Stimulated activated naive CD8-positive, alpha-beta T cell treated with anti-CD3 and anti-CD28 coated beads, Interleukin-15, Interleukin-2, amounts not matched to agents 100 ng/mL and 50 ng/mL, for 24 hours (primary cell): ENCODE measurements around the gene OCA2.
"Not testable (repeated sequence)": the region's sequence is repeated elsewhere in the genome, so short reads cannot be mapped to it uniquely, and the experiment has no call there.

ENCODE experiments used
- H3K27ac Mint-ChIP-seq: one replicate; pipeline ENCODE4 v1.8.0; 2021; ENCODE audit warnings: mild to moderate bottlenecking, mixed read lengths
- H3K27me3 Mint-ChIP-seq: one replicate; pipeline ENCODE4 v1.8.0; 2021; ENCODE audit warnings: mixed read lengths
- H3K36me3 Mint-ChIP-seq: one replicate; pipeline ENCODE4 v1.8.0; 2021; ENCODE audit warnings: low read depth, mixed read lengths
- H3K4me1 Mint-ChIP-seq: one replicate; pipeline ENCODE4 v1.8.0; 2021; ENCODE audit warnings: low read depth, mixed read lengths
- H3K4me3 Mint-ChIP-seq: one replicate; pipeline ENCODE4 v1.8.0; 2021; ENCODE audit warnings: mild to moderate bottlenecking, mixed read lengths
- H3K9me3 Mint-ChIP-seq: one replicate; pipeline ENCODE4 v1.8.0; 2021; ENCODE audit warnings: mixed read lengths

Gene OCA2

DNA sequence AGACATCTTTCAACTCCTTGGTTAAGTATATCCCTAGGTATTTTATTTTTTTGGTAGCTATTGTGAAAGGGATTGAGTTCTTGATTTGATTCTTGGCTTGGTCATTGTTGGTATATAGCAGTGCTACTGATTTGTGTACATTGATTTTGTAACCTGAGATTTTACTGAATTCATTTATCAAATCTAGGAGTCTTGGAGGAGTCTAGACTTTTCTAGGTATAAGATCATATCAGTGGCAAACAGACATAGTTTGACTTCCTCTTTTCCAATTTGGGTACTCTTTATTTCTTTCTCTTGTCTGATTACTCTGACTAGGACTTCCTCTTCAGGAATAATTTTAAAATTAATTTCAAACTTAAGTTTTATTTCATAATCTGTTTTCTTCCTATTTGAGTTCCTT, 125.2 kb downstream of the OCA2 start:
- Mint-ChIP-seq H3K27ac (no peak overlapping the region), H3K4me3 (no peak overlapping the region), H3K36me3 (no peaks in the 10 kb centered on the region), H3K4me1 (peaks cover 3% of the 10 kb centered on the region), H3K27me3 (no peaks in the 10 kb centered on the region), H3K9me3 (peaks cover 3% of the 10 kb centered on the region)

DNA sequence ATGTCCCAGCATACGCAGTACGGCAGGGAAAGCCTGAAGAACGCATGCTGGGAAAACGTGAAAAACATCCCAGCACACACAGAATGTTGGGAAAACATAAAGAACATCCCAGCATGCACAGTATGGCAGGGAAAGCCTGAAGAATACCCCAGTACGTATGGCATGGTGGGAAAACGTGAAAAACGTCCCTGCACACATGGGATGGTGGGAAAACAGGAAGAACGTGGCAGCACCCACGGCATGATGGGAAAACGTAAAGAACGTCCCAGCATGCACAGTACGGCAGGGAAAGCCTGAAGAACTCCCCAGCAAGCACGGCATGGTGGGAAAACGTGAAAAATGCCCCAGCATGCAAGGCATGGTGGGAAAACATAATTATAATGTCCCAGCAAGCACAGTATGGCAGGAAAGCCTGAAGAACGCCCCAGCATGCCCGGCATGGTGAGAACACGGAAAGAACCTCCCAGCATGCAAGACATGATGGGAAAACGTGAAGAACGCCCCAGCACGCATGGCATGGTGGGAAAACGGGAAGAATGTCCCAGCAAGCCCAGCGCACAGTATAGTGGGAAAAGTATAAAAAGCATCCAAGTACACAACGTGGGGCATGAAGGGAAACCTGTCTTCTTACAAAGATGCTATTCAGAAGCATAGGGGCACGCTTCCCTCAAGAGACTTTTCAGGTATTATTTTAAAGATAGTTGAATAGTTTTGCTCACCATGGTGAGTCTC, 128.3 kb downstream of the OCA2 start:
- Mint-ChIP-seq H3K36me3 (no peaks in the 10 kb centered on the region), H3K27me3 (no peaks in the 10 kb centered on the region), H3K4me1 (peaks cover 3% of the 10 kb centered on the region), H3K4me3 (no peak overlapping the region), H3K9me3 (peaks cover 3% of the 10 kb centered on the region), H3K27ac (no peak overlapping the region)

DNA sequence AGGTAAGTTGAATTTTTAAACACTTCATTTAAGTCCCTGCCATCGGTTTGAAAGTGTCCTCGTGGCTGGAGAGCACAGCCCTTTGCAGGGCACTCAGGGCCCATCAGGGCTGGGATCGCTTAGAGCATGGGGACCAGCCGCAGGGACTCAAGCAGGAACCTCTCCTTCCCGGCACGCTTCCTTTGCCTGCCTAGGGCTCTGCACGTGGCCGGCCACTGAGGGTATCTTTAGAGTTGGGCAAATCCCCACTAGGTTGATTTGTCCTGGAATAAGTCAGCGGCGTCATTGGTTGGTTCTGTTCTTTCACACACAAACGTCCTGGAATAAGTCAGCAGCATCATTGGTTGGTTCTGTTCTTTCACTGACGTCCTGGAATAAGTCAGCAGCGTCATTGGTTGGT, 131.6 kb downstream of the OCA2 start:
- H3K4me1 Mint-ChIP-seq = no peaks in the 10 kb centered on the region
- H3K27ac Mint-ChIP-seq = no peak overlapping the region
- H3K4me3 Mint-ChIP-seq = no peak overlapping the region
- H3K9me3 Mint-ChIP-seq = no peaks in the 10 kb centered on the region
- no peaks in the 10 kb centered on the region for H3K27me3 Mint-ChIP-seq
- no peaks in the 10 kb centered on the region for H3K36me3 Mint-ChIP-seq

DNA sequence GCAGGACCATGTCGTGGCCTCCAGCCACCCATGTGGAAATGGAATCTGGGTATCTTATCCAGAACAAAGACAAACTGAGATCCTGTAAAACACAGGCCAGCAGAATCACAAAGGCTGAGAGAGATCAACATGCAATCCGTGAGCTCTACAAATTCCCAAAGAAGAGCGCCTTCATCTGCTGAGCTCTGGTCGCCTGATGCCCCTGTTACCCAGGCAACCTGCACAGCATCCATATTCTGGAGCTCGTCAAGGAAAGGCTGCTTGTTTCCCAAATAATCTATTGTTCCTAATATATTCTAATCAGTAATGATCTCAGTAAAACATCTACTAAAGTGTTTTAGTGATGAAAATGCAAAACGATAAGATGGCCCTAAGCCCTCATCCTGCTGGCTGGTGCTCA, 133.6 kb downstream of the OCA2 start:
- Mint-ChIP-seq H3K9me3 (peaks cover 3% of the 10 kb centered on the region), H3K27me3 (no peaks in the 10 kb centered on the region), H3K27ac (no peak overlapping the region), H3K4me3 (no peak overlapping the region), H3K36me3 (no peaks in the 10 kb centered on the region), H3K4me1 (no peaks in the 10 kb centered on the region)

GRCh38 chr15:27961801-27962200, 137.3 kb downstream of the OCA2 start:
- H3K4me1 Mint-ChIP-seq = peaks cover 4% of the 10 kb centered on the region
- H3K27ac Mint-ChIP-seq = no peak overlapping the region
- no peaks in the 10 kb centered on the region for H3K36me3 Mint-ChIP-seq
- H3K9me3 Mint-ChIP-seq = peaks cover 3% of the 10 kb centered on the region
- no peaks in the 10 kb centered on the region for H3K27me3 Mint-ChIP-seq
- H3K4me3 Mint-ChIP-seq = no peak overlapping the region

- no peak overlapping the region for H3K27ac Mint-ChIP-seq
- H3K4me3 Mint-ChIP-seq = no peak overlapping the region
- H3K36me3 Mint-ChIP-seq = no peaks in the 10 kb centered on the region
- H3K4me1 Mint-ChIP-seq = peaks cover 4% of the 10 kb centered on the region
- H3K9me3 Mint-ChIP-seq = peaks cover 3% of the 10 kb centered on the region
- no peaks in the 10 kb centered on the region for H3K27me3 Mint-ChIP-seq
Observed at GRCh38 chr15:27958911-27959578, 140.1 kb downstream of the OCA2 start.

- no peak overlapping the region for H3K27ac Mint-ChIP-seq
- no peak overlapping the region for H3K4me3 Mint-ChIP-seq
- no peaks in the 10 kb centered on the region for H3K9me3 Mint-ChIP-seq
- no peaks in the 10 kb centered on the region for H3K36me3 Mint-ChIP-seq
- no peaks in the 10 kb centered on the region for H3K27me3 Mint-ChIP-seq
- peaks cover 4% of the 10 kb centered on the region for H3K4me1 Mint-ChIP-seq
Observed at GRCh38 chr15:27956285-27956684, 142.8 kb downstream of the OCA2 start.

DNA sequence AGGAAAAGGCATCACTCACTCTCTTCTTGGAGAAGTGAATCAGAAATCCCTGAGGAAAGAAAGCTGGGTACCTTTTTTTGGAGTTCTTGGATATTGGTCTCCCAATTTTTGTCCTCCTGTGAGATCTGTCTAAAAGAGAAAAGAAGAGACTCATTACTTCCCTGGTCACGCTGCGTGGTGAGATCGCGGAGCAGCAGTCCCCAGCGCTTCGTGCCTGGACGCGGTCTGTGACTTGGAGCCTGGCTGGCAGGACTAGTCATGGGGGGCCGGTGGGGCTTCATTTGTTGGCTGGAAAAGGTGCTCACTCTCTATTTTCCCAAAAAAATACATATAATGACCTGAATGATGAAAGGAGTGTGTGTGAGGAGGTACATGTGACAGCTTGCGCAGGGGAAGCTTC, 144.0 kb downstream of the OCA2 start:
- H3K4me3 Mint-ChIP-seq = no peak overlapping the region
- no peaks in the 10 kb centered on the region for H3K27me3 Mint-ChIP-seq
- no peak overlapping the region for H3K27ac Mint-ChIP-seq
- no peaks in the 10 kb centered on the region for H3K9me3 Mint-ChIP-seq
- no peaks in the 10 kb centered on the region for H3K36me3 Mint-ChIP-seq
- peaks cover 4% of the 10 kb centered on the region for H3K4me1 Mint-ChIP-seq

DNA sequence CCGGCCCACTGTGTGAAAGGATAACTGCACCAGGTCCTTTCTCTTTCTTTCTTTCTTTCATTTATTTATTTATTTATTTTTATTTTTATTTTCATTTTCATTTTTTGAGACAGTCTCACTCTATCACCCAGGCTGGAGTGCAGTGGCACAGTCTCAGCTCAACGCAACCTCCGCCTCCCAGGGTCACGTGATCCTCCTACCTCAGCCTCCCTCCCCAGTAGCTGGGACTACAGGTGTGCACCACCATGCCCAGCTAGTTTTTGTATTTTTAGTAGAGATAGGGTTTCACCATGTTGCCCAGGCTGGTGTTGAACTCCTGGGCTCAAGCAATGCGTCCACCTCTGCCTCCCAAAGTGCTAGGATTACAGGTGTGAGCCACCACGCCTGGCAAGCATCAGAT, 146.5 kb downstream of the OCA2 start:
- H3K4me3 Mint-ChIP-seq, H3K4me1 Mint-ChIP-seq, H3K9me3 Mint-ChIP-seq, H3K27me3 Mint-ChIP-seq, H3K27ac Mint-ChIP-seq, H3K36me3 Mint-ChIP-seq: not testable (repeated sequence)

DNA sequence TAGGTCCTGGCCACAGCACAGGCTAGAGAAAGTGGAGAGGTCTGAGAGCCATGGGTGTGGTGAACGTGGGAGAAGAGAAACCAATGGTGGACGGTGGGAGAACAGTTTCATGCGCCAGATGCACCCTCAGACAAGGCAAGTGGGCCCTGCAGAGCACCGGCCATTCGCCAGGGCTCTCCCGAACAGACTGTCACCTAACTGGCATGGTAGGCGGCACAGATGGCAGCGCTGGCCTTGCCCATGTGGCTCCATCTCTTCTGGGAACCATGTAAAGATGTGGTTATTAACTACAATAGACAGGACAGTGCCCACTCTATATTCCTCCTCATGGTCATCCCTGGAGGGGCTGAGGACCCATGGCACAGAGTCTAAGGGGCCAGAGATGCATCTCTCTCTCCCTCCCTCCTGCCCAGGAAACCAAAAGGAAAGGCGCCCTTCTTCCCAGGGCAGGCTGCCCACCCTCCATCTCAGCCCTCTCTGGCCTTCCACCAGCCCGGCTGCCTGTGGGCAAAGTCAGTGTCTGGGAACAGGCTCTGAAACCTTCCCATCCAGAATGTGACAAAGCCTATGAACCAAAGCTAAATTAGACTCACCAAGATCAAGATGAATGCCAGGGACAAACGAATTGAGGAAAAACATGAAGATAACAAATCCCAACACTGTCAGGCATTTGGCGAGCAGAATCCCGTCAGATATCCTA, 147.8 kb downstream of the OCA2 start:
- Mint-ChIP-seq H3K36me3 (no peaks in the 10 kb centered on the region), H3K27ac (no peak overlapping the region), H3K4me1 (no peaks in the 10 kb centered on the region), H3K27me3 (no peaks in the 10 kb centered on the region), H3K4me3 (no peak overlapping the region), H3K9me3 (no peaks in the 10 kb centered on the region)

DNA sequence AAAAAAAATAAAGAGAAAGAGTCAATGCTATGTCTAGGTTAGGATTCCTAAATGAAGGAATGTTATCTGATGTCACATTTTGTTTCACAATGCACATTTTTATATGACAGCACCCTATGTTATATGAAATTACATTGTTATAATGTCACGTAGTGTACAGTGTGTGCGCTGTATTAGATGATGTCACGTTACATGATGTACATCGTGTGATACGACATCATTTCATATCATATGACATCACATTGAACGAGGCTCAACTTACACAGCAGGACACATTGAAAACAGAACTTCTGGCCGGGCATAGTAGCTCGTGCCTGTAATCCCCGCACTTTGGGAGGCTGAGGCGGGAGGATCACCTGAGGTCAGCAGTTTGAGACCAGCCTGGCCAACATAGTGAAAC, 150.0 kb downstream of the OCA2 start:
- H3K36me3 Mint-ChIP-seq = no peaks in the 10 kb centered on the region
- H3K9me3 Mint-ChIP-seq = no peaks in the 10 kb centered on the region
- H3K4me1 Mint-ChIP-seq = no peaks in the 10 kb centered on the region
- no peak overlapping the region for H3K27ac Mint-ChIP-seq
- H3K27me3 Mint-ChIP-seq = no peaks in the 10 kb centered on the region
- H3K4me3 Mint-ChIP-seq = no peak overlapping the region

- no peak overlapping the region for H3K4me3 Mint-ChIP-seq
- H3K4me1 Mint-ChIP-seq = no peaks in the 10 kb centered on the region
- no peak overlapping the region for H3K27ac Mint-ChIP-seq
- no peaks in the 10 kb centered on the region for H3K36me3 Mint-ChIP-seq
- H3K27me3 Mint-ChIP-seq = no peaks in the 10 kb centered on the region
- no peaks in the 10 kb centered on the region for H3K9me3 Mint-ChIP-seq
Observed at GRCh38 chr15:27939246-27939645, 159.9 kb downstream of the OCA2 start.

GRCh38 chr15:27937851-27938250, 161.3 kb downstream of the OCA2 start:
- Mint-ChIP-seq H3K27me3 (no peaks in the 10 kb centered on the region), H3K36me3 (no peaks in the 10 kb centered on the region), H3K4me3 (no peak overlapping the region), H3K27ac (no peak overlapping the region), H3K4me1 (no peaks in the 10 kb centered on the region), H3K9me3 (peaks cover 8% of the 10 kb centered on the region)

GRCh38 chr15:27936164-27936563, 163.0 kb downstream of the OCA2 start:
- Mint-ChIP-seq H3K4me3 (no peak overlapping the region), H3K27ac (no peak overlapping the region), H3K27me3 (no peaks in the 10 kb centered on the region), H3K4me1 (no peaks in the 10 kb centered on the region), H3K9me3 (peaks cover 11% of the 10 kb centered on the region), H3K36me3 (no peaks in the 10 kb centered on the region)

- H3K4me3 Mint-ChIP-seq = no peak overlapping the region
- H3K4me1 Mint-ChIP-seq = no peaks in the 10 kb centered on the region
- no peaks in the 10 kb centered on the region for H3K36me3 Mint-ChIP-seq
Observed at GRCh38 chr15:27935328-27935727, 163.8 kb downstream of the OCA2 start.

More at GRCh38 chr15:27935328-27935727, 163.8 kb downstream of the OCA2 start:
- H3K27me3 Mint-ChIP-seq = no peaks in the 10 kb centered on the region
- H3K9me3 Mint-ChIP-seq = peaks cover 11% of the 10 kb centered on the region
- no peak overlapping the region for H3K27ac Mint-ChIP-seq
